ENCODE data around the gene SUGP2.

DNA sequence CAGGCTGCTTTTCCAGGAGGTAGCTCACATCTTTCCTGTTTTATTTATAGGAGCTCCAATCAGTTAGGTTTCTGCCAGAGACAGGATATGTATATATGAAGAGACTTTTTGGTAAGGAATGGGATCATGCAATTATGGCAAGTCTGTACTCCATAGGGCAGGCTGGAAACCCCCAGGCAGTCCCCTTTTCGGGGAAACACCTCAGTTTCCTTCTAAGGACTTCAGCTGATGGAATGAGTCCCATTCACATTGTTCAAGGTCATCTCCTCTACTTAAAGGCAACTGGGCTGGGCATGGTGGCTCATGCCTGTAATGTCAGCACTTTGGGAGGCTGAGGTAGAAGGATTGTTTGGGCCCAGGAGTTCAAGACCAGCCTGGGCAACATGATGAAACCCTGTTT is 19.6 kb upstream of the SUGP2 start:
- TF ChIP-seq, protein P1, sequence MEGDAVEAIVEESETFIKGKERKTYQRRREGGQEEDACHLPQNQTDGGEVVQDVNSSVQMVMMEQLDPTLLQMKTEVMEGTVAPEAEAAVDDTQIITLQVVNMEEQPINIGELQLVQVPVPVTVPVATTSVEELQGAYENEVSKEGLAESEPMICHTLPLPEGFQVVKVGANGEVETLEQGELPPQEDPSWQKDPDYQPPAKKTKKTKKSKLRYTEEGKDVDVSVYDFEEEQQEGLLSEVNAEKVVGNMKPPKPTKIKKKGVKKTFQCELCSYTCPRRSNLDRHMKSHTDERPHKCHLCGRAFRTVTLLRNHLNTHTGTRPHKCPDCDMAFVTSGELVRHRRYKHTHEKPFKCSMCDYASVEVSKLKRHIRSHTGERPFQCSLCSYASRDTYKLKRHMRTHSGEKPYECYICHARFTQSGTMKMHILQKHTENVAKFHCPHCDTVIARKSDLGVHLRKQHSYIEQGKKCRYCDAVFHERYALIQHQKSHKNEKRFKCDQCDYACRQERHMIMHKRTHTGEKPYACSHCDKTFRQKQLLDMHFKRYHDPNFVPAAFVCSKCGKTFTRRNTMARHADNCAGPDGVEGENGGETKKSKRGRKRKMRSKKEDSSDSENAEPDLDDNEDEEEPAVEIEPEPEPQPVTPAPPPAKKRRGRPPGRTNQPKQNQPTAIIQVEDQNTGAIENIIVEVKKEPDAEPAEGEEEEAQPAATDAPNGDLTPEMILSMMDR (IDR thresholded peaks at IDR 0.05) = no peak
- TF ChIP-seq EZH2phosphoT487 (IDR thresholded peaks at IDR 0.05) = no peak
